HG03457 (cell line): ENCODE results near the gene JARID2.

Experiments used
- ATAC-seq: cut with Tn5 transposase; IDR thresholded peaks from one replicate; pipeline ENCODE4 v1.9.1; 2021; ENCODE audit warnings: moderate number of reproducible peaks; ENCODE audit not compliant: unreplicated experiment

JARID2 gene

DNA sequence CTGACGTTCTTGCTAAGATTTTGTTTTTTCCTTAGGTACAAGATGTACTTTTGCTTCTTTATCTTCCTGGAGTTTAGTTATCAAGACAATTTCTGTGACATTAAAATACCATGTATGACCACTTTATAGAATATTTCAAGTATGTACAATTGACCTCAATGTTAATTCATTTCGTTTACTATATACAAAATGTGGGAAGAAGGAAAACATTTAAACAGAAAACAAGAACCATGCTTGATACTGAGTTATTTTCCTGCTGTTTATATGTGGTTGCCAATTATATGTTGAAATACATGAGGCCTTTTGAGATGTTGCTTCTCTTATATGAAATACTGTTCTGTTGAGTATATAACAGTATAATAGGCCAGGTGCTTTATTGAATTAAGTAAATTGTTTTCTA, 184.3 kb downstream of the JARID2 start:
- no peak for ATAC-seq

- no peak for ATAC-seq
Measured at GRCh38 chr6:15430931-15431405, 185.1 kb downstream of the JARID2 start.

- ATAC-seq = no peak
Measured at GRCh38 chr6:15431762-15432483, 186.1 kb downstream of the JARID2 start.

- ATAC-seq = no peak
Measured at GRCh38 chr6:15433511-15433861, 187.6 kb downstream of the JARID2 start.

DNA sequence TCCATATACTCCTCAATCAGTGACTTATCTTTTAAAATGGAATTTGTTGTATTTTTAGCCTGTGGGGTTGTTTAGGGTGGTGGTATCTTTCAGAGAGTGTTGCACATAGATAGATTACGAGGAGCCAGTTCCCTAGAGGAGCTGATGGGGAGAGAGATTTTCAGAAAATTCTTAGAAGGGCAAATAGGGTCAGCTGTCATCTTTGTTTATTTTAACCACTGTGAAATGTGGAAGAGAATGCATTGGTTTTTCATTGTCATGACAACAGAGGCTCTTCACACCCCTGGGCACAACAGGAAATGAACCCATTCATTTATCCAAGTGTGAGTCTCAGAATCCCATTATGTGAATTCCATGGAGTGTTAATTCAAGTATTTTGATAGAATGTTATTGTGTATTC, 188.4 kb downstream of the JARID2 start:
- ATAC-seq = no peak

- ATAC-seq = no peak
Measured at GRCh38 chr6:15434823-15435380, 189.0 kb downstream of the JARID2 start.

GRCh38 chr6:15435468-15435867, 189.6 kb downstream of the JARID2 start:
- ATAC-seq = no peak

DNA sequence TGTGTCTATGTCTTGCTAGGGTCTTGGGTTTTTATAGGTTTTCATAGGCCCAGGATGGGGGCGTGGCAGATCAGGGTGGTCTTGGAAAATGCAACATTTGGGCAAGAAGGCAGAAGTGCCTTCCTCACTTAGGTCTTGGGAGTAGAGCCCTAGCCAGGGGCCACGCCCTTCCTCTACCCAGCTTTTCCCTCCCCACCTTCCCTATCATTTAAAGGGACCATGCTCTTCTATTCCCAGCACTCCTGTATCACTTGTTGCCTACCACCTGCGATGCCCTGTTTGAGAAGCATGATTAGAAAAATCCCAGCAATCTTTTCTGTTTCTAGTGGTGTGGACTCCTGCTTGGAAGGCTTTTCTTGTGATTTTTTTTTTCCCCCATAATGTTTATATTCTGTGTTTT, 190.6 kb downstream of the JARID2 start:
- ATAC-seq = no peak

DNA sequence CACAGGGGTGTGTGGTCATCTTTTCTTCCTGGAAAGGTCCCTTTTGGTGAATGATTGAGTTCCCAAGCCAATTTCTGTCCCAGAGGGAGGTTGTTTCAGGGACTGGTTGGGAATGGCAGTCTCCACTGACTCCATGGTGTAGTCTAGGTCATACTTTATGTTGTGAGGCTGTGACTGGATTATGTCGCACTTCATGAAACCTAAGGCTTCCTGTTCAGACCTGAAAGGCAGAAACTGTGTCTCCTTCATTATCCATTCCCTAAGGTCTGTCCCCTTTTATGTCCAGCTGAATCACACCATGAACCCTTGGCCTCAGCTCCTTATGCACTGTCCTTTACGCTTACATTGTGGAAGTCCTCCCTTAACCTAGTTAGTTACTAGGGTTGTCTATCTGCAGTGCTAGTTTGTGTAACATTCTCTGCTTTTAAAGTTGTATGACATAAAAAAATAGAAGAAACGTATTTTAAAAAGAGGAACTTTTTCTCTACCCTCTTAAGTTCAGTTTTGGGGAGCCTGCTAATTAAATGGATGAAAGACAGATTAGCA, 191.3 kb downstream of the JARID2 start:
- ATAC-seq = no peak

DNA sequence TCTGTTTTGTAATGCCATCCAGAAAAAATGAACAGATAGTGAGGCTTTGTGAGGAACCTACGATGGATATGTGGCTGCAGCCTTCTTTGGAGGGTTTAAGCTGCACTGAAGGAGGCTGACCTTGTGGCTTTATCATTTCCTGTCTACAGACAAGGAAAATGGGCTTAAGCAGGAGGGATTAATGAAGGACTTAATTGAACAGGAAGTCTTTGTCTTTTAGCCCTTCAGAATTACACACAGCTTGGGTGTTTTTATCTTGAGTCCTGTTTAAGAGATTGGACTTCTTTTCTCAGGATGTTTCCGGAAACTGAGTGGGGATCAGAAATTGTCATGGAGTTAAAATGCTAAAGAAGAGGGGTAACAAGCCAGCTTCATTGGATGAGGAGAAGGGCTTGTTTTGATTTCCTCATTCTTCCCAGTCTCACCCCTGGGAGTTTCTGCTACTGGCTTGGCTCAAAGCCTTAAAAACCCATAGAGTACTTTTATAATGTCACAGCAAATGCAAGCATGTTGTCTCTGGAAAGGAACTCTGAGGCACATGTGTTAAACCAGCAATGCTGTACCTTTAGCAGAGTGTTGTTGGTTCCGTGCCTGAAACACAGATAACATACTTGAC, 193.6 kb downstream of the JARID2 start:
- ATAC-seq = no peak

- no peak for ATAC-seq
Measured at GRCh38 chr6:15440040-15440439, 194.2 kb downstream of the JARID2 start.

DNA sequence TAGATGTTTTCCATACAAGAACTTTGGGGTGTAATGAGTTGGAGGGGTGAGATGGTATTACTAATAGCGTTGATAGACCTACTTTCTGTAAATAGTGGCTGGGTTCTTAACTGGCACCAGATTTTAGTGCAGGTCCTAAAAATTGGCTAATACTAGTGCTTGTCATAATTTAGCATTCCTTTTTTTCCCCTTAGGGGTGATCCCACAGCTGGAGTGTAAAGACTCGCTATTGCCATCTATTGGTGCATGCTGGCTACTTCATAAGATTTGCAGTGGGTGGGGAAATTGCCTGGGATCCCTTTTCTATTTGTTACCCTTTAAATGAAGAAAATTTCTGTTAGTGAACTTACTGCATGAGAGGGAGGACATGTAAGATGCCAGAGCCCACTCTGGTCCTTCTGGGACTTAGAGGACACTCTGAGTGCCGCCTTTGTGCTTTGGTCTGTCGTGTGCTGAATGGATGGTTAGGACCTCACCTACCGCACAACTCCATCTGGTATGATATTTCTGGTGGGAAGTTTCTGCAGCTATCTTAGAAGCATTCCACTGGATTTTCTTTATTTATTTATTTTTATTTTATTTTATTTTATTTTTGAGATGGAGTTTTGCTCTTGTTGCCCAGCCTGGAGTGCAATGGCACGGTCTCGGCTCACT, 195.5 kb downstream of the JARID2 start:
- ATAC-seq = no peak

DNA sequence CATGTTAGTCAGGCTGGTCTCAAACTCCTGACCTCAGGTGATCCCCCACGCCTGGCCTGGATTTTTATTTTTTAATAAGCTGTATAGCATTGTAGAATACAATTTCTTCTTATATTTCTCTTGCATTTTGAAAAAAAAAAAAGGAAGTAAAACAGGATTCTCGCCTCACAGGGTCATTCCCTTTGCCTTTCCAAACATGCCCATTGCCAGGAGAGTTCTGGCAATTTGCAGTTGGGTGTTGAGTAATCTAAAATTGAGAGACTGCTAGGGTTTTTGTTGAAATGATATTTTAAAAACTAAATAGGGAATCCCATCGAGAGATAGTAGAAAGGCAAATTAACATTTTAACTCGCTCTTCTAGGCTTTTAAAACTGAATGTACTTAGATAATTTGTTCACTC, 196.1 kb downstream of the JARID2 start:
- ATAC-seq = no peak

- no peak for ATAC-seq
Measured at GRCh38 chr6:15442467-15442866, 196.6 kb downstream of the JARID2 start.

DNA sequence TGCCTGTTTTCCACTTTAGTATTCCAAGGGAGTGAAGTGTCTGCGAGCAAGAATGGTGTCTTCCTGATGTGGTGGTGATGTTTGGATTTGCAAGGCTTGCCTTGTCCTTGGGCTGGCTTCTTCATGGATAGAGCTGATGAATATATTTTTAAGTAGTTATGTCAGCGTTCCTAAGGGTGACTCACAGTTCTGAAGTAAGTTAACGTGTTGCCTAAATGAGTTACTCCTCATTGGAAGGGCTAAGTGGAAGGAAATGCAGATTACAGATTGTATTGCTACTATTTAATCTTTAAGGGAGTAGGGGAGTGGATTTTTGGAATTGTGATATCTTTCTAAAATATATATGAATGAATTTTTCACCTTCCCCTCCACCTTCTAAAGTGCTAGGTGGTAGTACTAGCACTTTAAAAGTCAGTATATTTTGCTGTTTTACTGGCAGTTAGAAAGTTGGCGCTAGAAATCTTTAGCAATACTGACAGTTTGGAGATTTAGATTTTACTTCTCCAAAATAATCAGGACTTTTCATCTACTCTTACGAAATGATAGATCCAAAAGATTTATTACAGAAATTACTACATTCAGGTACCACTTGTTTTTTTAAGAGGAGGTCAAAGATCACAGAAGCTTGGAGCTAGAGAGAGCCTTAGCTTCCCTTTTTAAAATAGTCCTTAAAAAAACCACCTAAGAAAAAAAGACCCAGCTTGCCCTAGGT, 197.4 kb downstream of the JARID2 start:
- ATAC-seq = no peak

GRCh38 chr6:15444081-15444731, 198.3 kb downstream of the JARID2 start:
- no peak for ATAC-seq

- no peak for ATAC-seq
Measured at GRCh38 chr6:15444881-15445280, 199.0 kb downstream of the JARID2 start.

DNA sequence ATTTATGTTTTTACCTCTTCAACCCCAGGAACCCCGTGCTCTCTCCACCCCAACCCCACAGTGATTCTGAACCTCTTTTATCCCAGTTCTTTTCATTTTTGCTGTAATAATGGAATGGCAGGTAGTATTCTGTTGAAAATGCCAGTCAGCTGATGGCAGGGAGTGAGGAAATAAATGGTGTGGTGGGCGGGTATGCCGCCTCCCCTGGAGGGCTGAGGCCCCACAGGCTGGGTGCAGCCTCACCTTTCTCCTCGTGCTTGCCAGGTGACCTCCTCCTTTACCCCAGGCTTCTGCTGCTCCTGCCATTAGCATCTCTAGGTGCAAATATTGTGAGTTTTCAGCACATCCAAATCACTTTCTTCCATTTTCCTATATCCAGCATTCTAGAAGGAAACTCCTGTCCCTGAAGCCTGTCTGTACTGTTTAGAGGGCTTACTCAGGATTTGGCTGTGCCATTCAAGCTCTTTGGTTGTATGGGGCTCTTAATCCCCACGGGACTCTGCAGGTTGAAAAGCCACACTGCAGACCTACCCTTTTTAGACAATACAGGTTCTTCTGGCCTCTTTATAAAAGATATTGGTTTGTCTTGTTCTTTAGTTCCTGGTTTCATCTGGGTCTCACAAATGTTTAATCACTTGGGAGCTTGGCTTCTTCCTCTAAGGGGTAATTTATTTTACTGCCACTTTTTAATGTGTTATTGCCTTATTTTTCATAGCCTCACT, 201.8 kb downstream of the JARID2 start:
- ATAC-seq = no peak

- no peak for ATAC-seq
Measured at GRCh38 chr6:15449011-15449410, 203.1 kb downstream of the JARID2 start.

DNA sequence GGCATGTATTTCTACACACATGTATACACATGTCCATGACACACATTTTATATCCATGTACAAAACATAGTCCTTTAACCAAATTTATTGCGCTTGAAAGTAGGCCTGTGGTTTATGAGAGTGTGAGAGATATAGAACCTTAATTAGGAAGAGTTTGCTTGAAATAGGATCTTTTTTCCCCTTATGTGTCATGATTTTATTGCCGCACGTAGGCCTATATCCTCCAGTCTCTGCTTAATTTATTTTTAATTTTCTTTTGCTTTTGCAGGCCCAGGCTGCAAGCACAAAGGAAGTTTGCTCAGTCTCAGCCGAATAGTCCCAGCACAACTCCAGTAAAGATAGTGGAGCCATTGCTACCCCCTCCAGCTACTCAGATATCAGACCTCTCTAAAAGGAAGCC, 205.9 kb downstream of the JARID2 start:
- ATAC-seq = no peak
